Osteocyte (in vitro differentiated cells): Measurements from ENCODE around the gene SLC2A8. TPM values are rescaled to one million over a fixed set of nuclear protein-coding genes. Genes with fewer than 3 reads are reported as not detected.

Source experiments
- DNase-seq: peaks from one replicate; pipeline ENCODE4 v3.0.0; 2021; ENCODE audit warnings: mixed read lengths; ENCODE audit not compliant: unreplicated experiment; ENCODE audit errors: extremely low spot score
- H3K27ac Mint-ChIP-seq: one replicate; pipeline ENCODE4 v1.8.0; 2021; ENCODE audit warnings: mild to moderate bottlenecking, mixed read lengths; ENCODE audit not compliant: unreplicated experiment
- H3K27me3 Mint-ChIP-seq: one replicate; pipeline ENCODE4 v1.8.0; 2021; ENCODE audit warnings: mixed read lengths; ENCODE audit not compliant: unreplicated experiment
- H3K36me3 Mint-ChIP-seq: one replicate; pipeline ENCODE4 v1.8.0; 2021; ENCODE audit warnings: mixed read lengths; ENCODE audit not compliant: unreplicated experiment
- H3K4me1 Mint-ChIP-seq: one replicate; pipeline ENCODE4 v1.8.0; 2021; ENCODE audit warnings: mixed read lengths; ENCODE audit not compliant: unreplicated experiment
- H3K4me3 Mint-ChIP-seq: one replicate; pipeline ENCODE4 v1.8.0; 2021; ENCODE audit warnings: mild to moderate bottlenecking, moderate library complexity, mixed read lengths; ENCODE audit not compliant: unreplicated experiment
- H3K9me3 Mint-ChIP-seq: one replicate; pipeline ENCODE4 v1.8.0; 2021; ENCODE audit warnings: mixed read lengths; ENCODE audit not compliant: unreplicated experiment
- total RNA-seq: library from RNA; stranded (reverse); gene quantifications from 2 replicates; pipeline ENCODE4 v1.2.1, GENCODE V29; 2021
- TF ChIP-seq, protein P1 (sequence below): fragments of 200-600 bp; sonication (generic); IDR thresholded peaks from 2 replicates; pipeline ENCODE4 v1.5.0; 2021; ENCODE audit warnings: antibody characterized with exemption, mild to moderate bottlenecking, moderate library complexity

Gene SLC2A8
- total RNA-seq, 1 donor from 2014 or later = 18.2 TPM

DNA sequence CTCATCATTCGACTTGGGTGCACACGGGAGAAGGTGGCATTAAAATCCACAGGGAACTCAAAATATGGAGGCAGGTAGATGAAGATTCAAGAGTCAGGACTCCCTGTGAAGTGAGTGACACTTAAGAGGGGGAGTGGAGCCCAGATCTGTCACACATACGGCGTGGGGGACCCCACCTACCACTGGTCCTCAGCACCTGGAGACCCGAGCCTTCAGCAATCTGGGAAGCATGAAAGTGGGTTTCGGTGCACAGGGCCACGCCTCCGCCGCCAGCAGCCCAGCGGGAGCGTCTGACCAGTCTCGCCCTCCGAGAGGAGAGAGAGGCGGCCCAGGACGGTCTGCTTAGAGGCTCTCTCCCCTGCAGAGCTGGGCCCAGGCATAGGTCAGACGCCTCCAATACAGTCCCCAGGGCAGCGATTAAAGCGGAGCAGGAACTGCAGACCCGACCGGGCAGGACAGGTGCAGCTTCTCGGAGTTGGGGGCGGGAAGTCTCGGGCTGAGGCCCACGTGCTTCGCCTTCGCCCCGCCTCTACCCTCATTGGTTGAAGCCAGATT is 639 bp upstream of the SLC2A8 start:
- H3K9me3 Mint-ChIP-seq = no peaks in the 10 kb centered on the region
- no peak overlapping the region for H3K27ac Mint-ChIP-seq
- DNase-seq = no peak
- TF ChIP-seq, protein P1, sequence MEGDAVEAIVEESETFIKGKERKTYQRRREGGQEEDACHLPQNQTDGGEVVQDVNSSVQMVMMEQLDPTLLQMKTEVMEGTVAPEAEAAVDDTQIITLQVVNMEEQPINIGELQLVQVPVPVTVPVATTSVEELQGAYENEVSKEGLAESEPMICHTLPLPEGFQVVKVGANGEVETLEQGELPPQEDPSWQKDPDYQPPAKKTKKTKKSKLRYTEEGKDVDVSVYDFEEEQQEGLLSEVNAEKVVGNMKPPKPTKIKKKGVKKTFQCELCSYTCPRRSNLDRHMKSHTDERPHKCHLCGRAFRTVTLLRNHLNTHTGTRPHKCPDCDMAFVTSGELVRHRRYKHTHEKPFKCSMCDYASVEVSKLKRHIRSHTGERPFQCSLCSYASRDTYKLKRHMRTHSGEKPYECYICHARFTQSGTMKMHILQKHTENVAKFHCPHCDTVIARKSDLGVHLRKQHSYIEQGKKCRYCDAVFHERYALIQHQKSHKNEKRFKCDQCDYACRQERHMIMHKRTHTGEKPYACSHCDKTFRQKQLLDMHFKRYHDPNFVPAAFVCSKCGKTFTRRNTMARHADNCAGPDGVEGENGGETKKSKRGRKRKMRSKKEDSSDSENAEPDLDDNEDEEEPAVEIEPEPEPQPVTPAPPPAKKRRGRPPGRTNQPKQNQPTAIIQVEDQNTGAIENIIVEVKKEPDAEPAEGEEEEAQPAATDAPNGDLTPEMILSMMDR = no peak
- H3K4me1 Mint-ChIP-seq = peaks cover 12% of the 10 kb centered on the region
- no peaks in the 10 kb centered on the region for H3K27me3 Mint-ChIP-seq
- no peaks in the 10 kb centered on the region for H3K36me3 Mint-ChIP-seq
- peak overlapping the region; percentile 84 for H3K4me3 Mint-ChIP-seq

DNA sequence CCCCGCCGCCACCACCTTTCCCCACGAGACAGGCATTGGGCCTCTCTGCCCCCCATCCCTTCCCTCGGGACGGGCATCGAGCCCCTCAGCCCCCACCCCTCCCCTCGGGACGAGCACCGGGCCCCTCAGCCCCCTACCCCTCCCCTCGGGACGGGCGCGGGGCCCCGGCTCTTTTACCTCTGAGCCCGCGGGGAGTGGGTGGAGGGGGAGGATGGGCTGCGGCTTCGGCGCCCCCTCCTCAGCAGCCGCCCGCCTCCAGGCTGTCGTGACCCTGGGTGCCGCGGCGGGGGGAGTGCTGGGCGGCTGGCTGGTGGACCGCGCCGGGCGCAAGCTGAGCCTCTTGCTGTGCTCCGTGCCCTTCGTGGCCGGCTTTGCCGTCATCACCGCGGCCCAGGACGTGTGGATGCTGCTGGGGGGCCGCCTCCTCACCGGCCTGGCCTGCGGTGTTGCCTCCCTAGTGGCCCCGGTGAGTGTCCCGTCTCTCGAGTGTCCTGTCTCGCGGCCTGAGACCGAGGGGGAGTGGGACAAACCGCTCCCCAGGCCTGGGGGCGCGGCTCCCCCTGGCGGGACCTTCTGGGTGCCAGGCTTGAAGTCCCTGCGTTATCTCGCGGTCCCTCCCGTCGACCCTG is 791 bp downstream of the SLC2A8 start:
- TF ChIP-seq, protein P1 = peak; percentile 68
- Mint-ChIP-seq H3K9me3 (no peaks in the 10 kb centered on the region), H3K27me3 (no peaks in the 10 kb centered on the region), H3K4me1 (peaks cover 12% of the 10 kb centered on the region), H3K36me3 (no peaks in the 10 kb centered on the region), H3K4me3 (peak overlapping the region; percentile 75), H3K27ac (peak overlapping the region; percentile 57)
- DNase-seq = no peak

DNA sequence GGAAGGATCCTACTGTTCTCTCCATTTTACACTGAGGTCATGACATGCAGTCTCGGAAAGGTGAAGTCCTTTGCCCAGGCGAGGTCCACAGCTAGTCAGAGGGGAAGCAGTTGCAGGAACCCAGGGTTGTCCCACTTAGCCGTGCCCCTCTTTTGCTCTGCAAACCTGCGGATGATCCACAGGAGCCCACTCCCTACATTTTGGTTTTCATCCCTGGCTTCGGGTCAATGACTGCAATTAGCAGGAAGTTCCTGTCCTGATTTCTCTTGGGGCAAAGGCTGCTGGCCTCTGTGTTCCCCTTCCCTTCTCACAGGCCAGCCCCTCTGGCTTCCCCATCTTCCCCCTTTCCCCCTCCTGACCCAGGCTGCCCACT is 1.3 kb downstream of the SLC2A8 start:
- TF ChIP-seq, protein P1 = no peak
- Mint-ChIP-seq H3K27ac (peak overlapping the region; percentile 57), H3K4me1 (peaks cover 12% of the 10 kb centered on the region), H3K36me3 (no peaks in the 10 kb centered on the region), H3K27me3 (no peaks in the 10 kb centered on the region), H3K4me3 (peak overlapping the region; percentile 75), H3K9me3 (no peaks in the 10 kb centered on the region)
- DNase-seq = no peak

DNA sequence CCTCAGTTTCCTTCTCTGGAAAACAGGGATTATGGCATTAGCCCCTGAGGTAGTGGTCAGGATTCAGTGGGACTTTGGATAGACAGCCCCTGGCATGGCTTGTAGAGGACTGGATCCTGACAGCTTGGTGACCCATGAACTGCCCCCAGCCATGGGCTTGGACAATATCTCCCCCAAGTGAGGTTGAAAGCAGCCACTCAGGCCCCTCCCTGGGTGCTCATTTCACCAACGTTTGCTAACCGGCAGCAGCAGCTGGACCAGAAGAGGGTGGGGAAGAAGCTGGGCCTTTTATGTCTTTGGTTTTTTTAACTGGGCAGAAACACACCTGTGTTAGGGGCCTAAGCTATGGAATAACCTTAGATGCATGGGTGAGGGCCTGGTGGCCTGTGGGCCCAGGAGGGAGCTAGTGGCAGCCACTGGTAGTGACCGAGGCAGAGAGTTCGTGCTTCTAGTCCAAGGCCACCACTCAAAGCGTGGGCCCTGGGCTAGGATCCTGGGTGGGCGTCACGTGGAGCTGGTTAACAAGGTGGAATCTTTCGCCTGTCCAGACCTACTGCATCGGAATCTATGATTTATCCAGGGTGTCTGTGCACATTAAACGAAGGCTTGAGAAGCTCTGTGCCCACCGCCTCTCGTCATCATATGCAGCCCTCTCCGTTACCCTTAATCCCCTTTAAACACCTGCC is 1.9 kb downstream of the SLC2A8 start:
- Mint-ChIP-seq H3K4me3 (peak overlapping the region; percentile 75), H3K27me3 (no peaks in the 10 kb centered on the region), H3K4me1 (peaks cover 10% of the 10 kb centered on the region), H3K9me3 (no peaks in the 10 kb centered on the region), H3K36me3 (no peaks in the 10 kb centered on the region), H3K27ac (no peak overlapping the region)
- DNase-seq = no peak
- TF ChIP-seq, protein P1 = no peak

DNA sequence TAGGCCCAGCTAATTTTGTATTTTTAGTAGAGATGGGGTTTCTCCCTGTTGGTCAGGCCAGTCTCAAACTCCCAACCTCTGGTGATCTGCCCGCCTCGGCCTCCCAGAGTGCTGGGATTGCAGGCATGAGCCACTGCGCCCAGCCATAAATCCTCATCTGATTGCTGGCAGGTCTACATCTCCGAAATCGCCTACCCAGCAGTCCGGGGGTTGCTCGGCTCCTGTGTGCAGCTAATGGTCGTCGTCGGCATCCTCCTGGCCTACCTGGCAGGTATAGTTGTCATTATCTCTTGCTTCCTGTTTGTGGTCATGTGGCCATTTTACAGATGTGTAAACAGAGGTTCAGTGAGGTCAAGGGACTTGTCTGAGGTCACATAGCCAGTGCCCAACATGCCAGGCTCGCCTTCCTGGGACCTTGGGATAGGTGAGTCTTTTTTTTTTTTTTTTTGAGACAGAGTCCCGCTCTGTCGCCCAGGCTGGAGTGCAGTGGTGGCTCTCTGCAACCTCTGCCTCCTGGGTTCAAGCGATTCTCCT is 2.8 kb downstream of the SLC2A8 start:
- TF ChIP-seq, protein P1 = no peak
- Mint-ChIP-seq H3K36me3 (no peaks in the 10 kb centered on the region), H3K4me3 (no peak overlapping the region), H3K4me1 (peaks cover 8% of the 10 kb centered on the region), H3K9me3 (no peaks in the 10 kb centered on the region), H3K27me3 (no peaks in the 10 kb centered on the region), H3K27ac (no peak overlapping the region)
- DNase-seq = no peak
